H1 (cell line): ENCODE data around the gene IL32. TPM values are rescaled to one million over a fixed set of nuclear protein-coding genes. Genes with fewer than 3 reads are reported as not detected.

Experiments used
- CTCF ChIA-PET: fragments of 300-600 bp; sonication (Branson Sonifier 250); formaldehyde crosslinking; loops from one replicate; lab custom pipeline; 2021; ENCODE audit not compliant: partially characterized antibody; lab: Charles Lee
- POLR2A ChIA-PET: fragments of 300-600 bp; sonication (Branson Sonifier 250); formaldehyde crosslinking; loops from one replicate; lab custom pipeline; 2021; ENCODE audit warnings: inconsistent platforms; ENCODE audit not compliant: partially characterized antibody; lab: Charles Lee
- DNase-seq, 2 experiments: peaks; one replicate each; pipeline versions ENCODE4 v3.0.0 to v3.0.0-alpha.2; 2010 to 2022; ENCODE audit warnings: low spot score in 2 of 2, low read depth in 1 of 2, mixed read lengths in 1 of 2
- FAIRE-seq: peaks from 2 replicates; lab custom pipeline; 2011; peaks lifted over from hg19 to GRCh38; lab: Jason Lieb, UNC
- H2AFZ ChIP-seq: 2 replicates; pipeline ENCODE4 v1.8.1; 2012; ENCODE audit warnings: low read length, inconsistent platforms
- H2AK5ac ChIP-seq: 2 replicates; pipeline ENCODE4 v1.6.1; 2013; ENCODE audit warnings: low read depth, low read length
- H2BK120ac ChIP-seq: replicated peaks from 2 replicates; pipeline ENCODE3; 2013; ENCODE audit warnings: low read depth, low read length, inconsistent platforms
- H2BK12ac ChIP-seq: 2 replicates; pipeline ENCODE4 v1.6.1; 2013; ENCODE audit warnings: low read depth, low read length
- H2BK15ac ChIP-seq: 2 replicates; pipeline ENCODE4 v1.6.1; 2013; ENCODE audit warnings: low read length
- H2BK20ac ChIP-seq: 2 replicates; pipeline ENCODE4 v1.6.1; 2013; ENCODE audit warnings: low read length
- H2BK5ac ChIP-seq: 2 replicates; pipeline ENCODE4 v1.6.1; 2013; ENCODE audit warnings: low read depth, low read length
- H3K14ac ChIP-seq: 2 replicates; pipeline ENCODE4 v1.6.1; 2013; ENCODE audit warnings: inconsistent platforms; ENCODE audit not compliant: insufficient read length
- H3K18ac ChIP-seq: 2 replicates; pipeline ENCODE4 v1.6.1; 2013; ENCODE audit warnings: low read length; ENCODE audit errors: extremely low read depth
- H3K23ac ChIP-seq: 2 replicates; pipeline ENCODE4 v1.6.1; 2013; ENCODE audit warnings: inconsistent platforms; ENCODE audit not compliant: insufficient read length
- H3K23me2 ChIP-seq: 2 replicates; pipeline ENCODE4 v1.6.1; 2013; ENCODE audit warnings: low read depth, low read length
- H3K27ac ChIP-seq: 2 replicates; pipeline ENCODE4 v1.6.1; 2011; ENCODE audit warnings: low read depth, low read length, inconsistent platforms
- H3K27me3 ChIP-seq, 4 experiments: replicated peaks in 1 of 4; 1 replicate in 1 of 4; 2 replicates in 3 of 4; pipeline versions ENCODE4 v1.6.1 to v1.8.1; 2011 to 2013; ENCODE audit warnings: low read length in 3 of 4, mild to moderate bottlenecking in 3 of 4, inconsistent platforms in 2 of 4, mixed read lengths in 2 of 4, moderate library complexity in 1 of 4; ENCODE audit not compliant: control insufficient read depth in 3 of 4, insufficient read depth in 3 of 4; ENCODE audit errors: extremely low read depth in 1 of 4
- H3K36me3 ChIP-seq, 4 experiments: 2 replicates each; pipeline versions ENCODE4 v1.6.1 to v1.8.1; 2011 to 2013; ENCODE audit warnings: mild to moderate bottlenecking in 4 of 4, low read length in 3 of 4, moderate library complexity in 2 of 4, control low read depth in 1 of 4, inconsistent platforms in 1 of 4; ENCODE audit not compliant: insufficient read depth in 4 of 4, control insufficient read depth in 2 of 4
- H3K4ac ChIP-seq: replicated peaks from 2 replicates; pipeline ENCODE3; 2013; ENCODE audit warnings: low read length, low read depth, mixed read lengths, inconsistent platforms; ENCODE audit not compliant: insufficient read length
- H3K4me1 ChIP-seq, 4 experiments: replicated peaks in 1 of 4; 1 replicate in 1 of 4; 2 replicates in 3 of 4; pipeline versions ENCODE4 v1.6.1 to v1.8.1; 2011 to 2013; ENCODE audit warnings: low read length in 3 of 4, inconsistent platforms in 2 of 4, mixed read lengths in 1 of 4; ENCODE audit not compliant: insufficient read depth in 4 of 4, control insufficient read depth in 3 of 4
- H3K4me2 ChIP-seq, 2 experiments: 2 replicates each; pipeline versions ENCODE4 v1.6.1 to v1.8.1; 2011 to 2013; ENCODE audit warnings: low read depth in 2 of 2, low read length in 2 of 2, control low read depth in 1 of 2, inconsistent platforms in 1 of 2, mild to moderate bottlenecking in 1 of 2; ENCODE audit not compliant: insufficient read depth in 1 of 2
- H3K4me3 ChIP-seq, 4 experiments: fragments of 200-600, 300-600 bp in 1 of 4; sonication (generic), shearing (Covaris generic), sonication (Bioruptor Twin) in 1 of 4; 2 replicates each; pipeline versions ENCODE4 v1.5.1 to v1.8.1; 2011 to 2016; ENCODE audit warnings: low read length in 4 of 4, low read depth in 3 of 4, control low read depth in 2 of 4, inconsistent platforms in 2 of 4, mild to moderate bottlenecking in 2 of 4, mixed read lengths in 1 of 4, moderate library complexity in 1 of 4; ENCODE audit not compliant: insufficient read depth in 2 of 4; ENCODE audit errors: extremely low read depth in 1 of 4
- H3K56ac ChIP-seq: replicated peaks from 2 replicates; pipeline ENCODE3; 2013; ENCODE audit warnings: low read depth, mild to moderate bottlenecking, mixed read lengths, low read length, inconsistent platforms; ENCODE audit not compliant: insufficient read length
- H3K79me1 ChIP-seq: 2 replicates; pipeline ENCODE4 v1.6.1; 2013; ENCODE audit warnings: low read depth, low read length, control low read depth
- H3K79me2 ChIP-seq, 2 experiments: 2 replicates each; pipeline versions ENCODE4 v1.6.1 to v1.8.1; 2012 to 2013; ENCODE audit warnings: low read length in 2 of 2, mild to moderate bottlenecking in 2 of 2, inconsistent platforms in 1 of 2; ENCODE audit not compliant: insufficient read depth in 2 of 2, control insufficient read depth in 1 of 2
- H3K9ac ChIP-seq, 4 experiments: replicated peaks in 1 of 4; 1 replicate in 1 of 4; 2 replicates in 3 of 4; pipeline versions ENCODE4 v1.6.1 to v1.8.1; 2011 to 2013; ENCODE audit warnings: low read depth in 3 of 4, low read length in 3 of 4, control low read depth in 2 of 4, mild to moderate bottlenecking in 2 of 4, moderate library complexity in 2 of 4, inconsistent platforms in 1 of 4; ENCODE audit errors: extremely low read depth in 1 of 4
- H3K9me3 ChIP-seq, 2 experiments: 2 replicates each; pipeline versions ENCODE4 v1.6.1 to v1.8.1; 2012 to 2013; ENCODE audit warnings: mild to moderate bottlenecking in 2 of 2, moderate library complexity in 2 of 2, control low read depth in 1 of 2, inconsistent platforms in 1 of 2, low read depth in 1 of 2, low read length in 1 of 2, mixed read lengths in 1 of 2; ENCODE audit not compliant: insufficient read depth in 2 of 2
- H4K20me1 ChIP-seq, 2 experiments: replicated peaks in 1 of 2; 2 replicates each; pipeline versions ENCODE3 to v1.8.1; 2011 to 2013; ENCODE audit warnings: inconsistent platforms in 2 of 2, low read length in 2 of 2, mild to moderate bottlenecking in 1 of 2; ENCODE audit not compliant: insufficient read depth in 2 of 2, control insufficient read depth in 1 of 2
- H4K5ac ChIP-seq: 2 replicates; pipeline ENCODE4 v1.6.1; 2013; ENCODE audit warnings: low read length, low read depth, mixed read lengths, inconsistent platforms; ENCODE audit not compliant: insufficient read length
- H4K8ac ChIP-seq: 2 replicates; pipeline ENCODE4 v1.8.0; 2013; ENCODE audit warnings: mild to moderate bottlenecking, moderate library complexity, low read length, inconsistent platforms; ENCODE audit not compliant: insufficient read depth; ENCODE audit errors: extremely low read depth
- H4K91ac ChIP-seq: replicated peaks from 2 replicates; pipeline ENCODE3; 2013; ENCODE audit warnings: low read length, mixed read lengths, inconsistent platforms; ENCODE audit not compliant: insufficient read length
- EGR1 ChIP-seq: IDR thresholded peaks from 2 replicates; pipeline ENCODE4 v1.6.1; 2011; ENCODE audit warnings: low read depth, low read length, borderline replicate concordance
- KDM4A ChIP-seq: IDR thresholded peaks from one replicate; pipeline ENCODE4 v1.7.1; 2012; ENCODE audit warnings: low read depth, mild to moderate bottlenecking, moderate library complexity, low read length, inconsistent platforms; ENCODE audit not compliant: severe bottlenecking
- POU5F1 ChIP-seq: IDR thresholded peaks from 2 replicates; pipeline ENCODE4 v1.6.1; 2011; ENCODE audit warnings: low read depth, mild to moderate bottlenecking, low read length, moderate library complexity
- SIX5 ChIP-seq: IDR thresholded peaks from 2 replicates; pipeline ENCODE4 v1.6.1; 2011; ENCODE audit warnings: mild to moderate bottlenecking, low read depth, low read length
- whole genome bisulfite sequencing, 2 experiments: shearing (Covaris generic) in 1 of 2; methylation state at CpG; one replicate each; pipeline versions ENCODE4 v1.1.6 to v1.1.7; 2013 to 2015; ENCODE audit warnings: low lambda C conversion rate in 2 of 2, mixed read lengths in 2 of 2, inconsistent platforms in 1 of 2, low coverage in 1 of 2, missing lambda C conversion rate in 1 of 2; ENCODE audit not compliant: insufficient replicate concordance in 2 of 2, insufficient coverage in 1 of 2, insufficient read length in 1 of 2; ENCODE audit errors: extremely low coverage in 1 of 2, missing lambda C conversion rate in 1 of 2; 5-methylcytosine and 5-hydroxymethylcytosine counted together
- polyA plus RNA-seq, 7 experiments: library from polyadenylated mRNA; depleted of rRNA in 3 of 7; stranded (reverse) in 5 of 7; unstranded in 2 of 7; fragments of >200 nt in 5 of 7; fragments of 200-250 nt in 2 of 7; gene quantifications; 1 replicate in 5 of 7; 2 replicates in 1 of 7; 4 replicates in 1 of 7; pipeline versions ENCODE4 v1.2.1 to v1.2.3, GENCODE V29; 2011 to 2013; ENCODE audit warnings: missing spikeins in 2 of 7, mixed read lengths in 2 of 7
- total RNA-seq: library from RNA; stranded (reverse); fragmentation: NEBNext Ultra II Directional; extraction: Animal tissue kit (Norgen Biotek cat#: 25700); gene quantifications from 2 replicates; pipeline ENCODE4 v1.2.1, GENCODE V29; 2021

Gene IL32
- total and polyA plus RNA-seq, 2 of the 8 experiments (the other 6 are each of a cell fraction or from before 2014, with no cell fraction given), result 2.7 to 5.0 TPM

DNA sequence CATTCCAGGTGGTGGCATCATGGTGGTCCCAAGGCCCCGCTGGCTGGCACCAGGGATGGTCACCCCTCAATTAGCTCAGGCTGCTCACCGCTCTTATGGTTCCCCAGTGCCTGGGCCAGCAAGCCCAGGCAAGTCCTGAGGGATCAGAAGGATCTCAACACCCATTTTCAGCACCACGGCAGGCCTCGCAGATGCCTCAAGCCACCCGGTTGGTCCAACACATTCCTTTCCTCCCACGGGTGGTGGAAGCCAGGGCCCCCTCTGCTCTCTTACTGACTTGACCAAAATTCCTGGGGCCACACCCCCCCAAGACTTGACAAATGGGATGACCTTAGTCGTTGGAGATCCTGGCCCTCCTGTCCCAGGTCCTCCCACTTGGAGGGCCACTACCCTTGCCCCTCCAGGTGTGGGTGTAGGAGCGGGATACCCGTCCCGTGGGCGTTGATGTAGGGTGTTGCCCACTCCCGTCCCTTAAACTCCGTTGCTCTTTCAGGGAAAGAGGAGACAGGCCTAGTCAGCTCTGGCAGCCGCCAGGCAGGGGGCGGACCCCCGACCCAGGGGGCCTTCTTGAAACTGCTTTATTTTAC is 52.9 kb downstream of the IL32 start:
- no peaks in the 10 kb centered on the region; the same call in 1 of the 2 replicates for H3K23me2 ChIP-seq
- no peak overlapping the region for H3K56ac ChIP-seq
- POLR2A ChIA-PET, result interaction anchor here (1.0 to 7.2 kb wide), 6 partner anchors 10 to 31 kb away, joined by 3 to 168 read pairs (median 4); partner anchors contain the start of gene ZSCAN10
- FAIRE-seq (no peak), DNase-seq (no peak)
- no peak overlapping the region for H2BK12ac ChIP-seq
- no peak overlapping the region for H3K18ac ChIP-seq
- H3K4me1 ChIP-seq, result peaks cover 0 to 8% (median 4%) of the 10 kb centered on the region in 4 experiments; a peak in 5 of 7 replicates
- peaks cover 5% of the 10 kb centered on the region; the same call in 1 of the 2 replicates for H3K79me1 ChIP-seq
- peaks cover 0 to 9% of the 10 kb centered on the region in 2 experiments; a peak in 2 of 4 replicates for H3K79me2 ChIP-seq
- no peak overlapping the region for H2AFZ ChIP-seq
- no peaks in the 10 kb centered on the region for H3K9me3 ChIP-seq
- no peak overlapping the region for H4K8ac ChIP-seq
- H3K4me3 ChIP-seq, result no peak overlapping the region
- no peak overlapping the region for H3K9ac ChIP-seq
- peaks cover 0 to 27% (median 16%) of the 10 kb centered on the region in 4 experiments; a peak in 7 of 8 replicates for H3K36me3 ChIP-seq
- no peaks in the 10 kb centered on the region for H3K27me3 ChIP-seq
- no peak overlapping the region for H3K4me2 ChIP-seq
- H3K27ac ChIP-seq, result no peak overlapping the region
- no peak overlapping the region for H4K91ac ChIP-seq
- H4K20me1 ChIP-seq, result peaks cover 0 to 10% of the 10 kb centered on the region in 2 experiments
- H4K5ac ChIP-seq, result no peak overlapping the region
- no peak overlapping the region for H2BK15ac ChIP-seq
- H3K23ac ChIP-seq, result no peak overlapping the region
- no peak overlapping the region for H2AK5ac ChIP-seq
- CTCF ChIA-PET, result interaction anchor here (0.8 to 36.8 kb wide), 5 partner anchors 14 to 616 kb away, joined by 3 to 619 read pairs (median 18); partner anchors contain the start of genes ZNF213 and ZSCAN10
- WGBS, 2 experiments, result 96% methylated on average over 16 of the region's 16 CpGs; no CpG with 5 or more reads in 1 of the 2 experiments
- H2BK20ac ChIP-seq, result no peak overlapping the region
- H2BK5ac ChIP-seq, result no peak overlapping the region
- H3K4ac ChIP-seq, result no peak overlapping the region
- TF ChIP-seq EGR1 (no peak), SIX5 (no peak), POU5F1 (no peak), KDM4A (no peak)
- H2BK120ac ChIP-seq, result no peak overlapping the region
- no peak overlapping the region for H3K14ac ChIP-seq
